ENCODE data around the gene CDH8. TPM values are rescaled to one million over a fixed set of nuclear protein-coding genes. Genes with fewer than 3 reads are reported as not detected.
A peak's percentile ranks its signal among the peaks of the same experiment; 100 is the strongest.

CDH8 gene
- total RNA-seq, 4 donors from 2014 or later, result 0.40 to 3.0 (median 0.86) TPM

- Histone ChIP-seq H3K27me3 (peaks cover 12% of the 10 kb centered on the region), H3K36me3 (no peaks in the 10 kb centered on the region), H3K4me1 (no peaks in the 10 kb centered on the region), H3K27ac (no peak overlapping the region), H3K4me3 (no peak overlapping the region), H3K9me3 (no peaks in the 10 kb centered on the region)
- no peak for ATAC-seq
- 100% methylated on average over 1 of the region's 1 CpG; no CpG with 5 or more reads in 1 of the 2 donors for WGBS, 2 donors (ENCODE audit: low coverage in 1 of 2)
- no peak for TF ChIP-seq POLR2A (IDR thresholded peaks at IDR 0.05)
- no peak for TF ChIP-seq EP300 (IDR thresholded peaks at IDR 0.05)
- no peak for TF ChIP-seq POLR2AphosphoS5 (IDR thresholded peaks at IDR 0.05)
- no peak for TF ChIP-seq CTCF (IDR thresholded peaks at IDR 0.05)
Measured at GRCh38 chr16:62046801-62047200, 10.6 kb upstream of the CDH8 start.

- peaks cover 0 to under 1% (median 0%) of the 10 kb centered on the region in 3 donors for H3K4me1 ChIP-seq
- H3K27me3 ChIP-seq, result peaks cover 30% of the 10 kb centered on the region
- no peak for ATAC-seq
- WGBS, 2 donors (ENCODE audit: low coverage in 1 of 2), result 0 to 7% methylated on average over 2 to 4 of the region's 4 CpGs
- no peak overlapping the region for H3K4me3 ChIP-seq
- TF ChIP-seq POLR2A (IDR thresholded peaks at IDR 0.05), result no peak
- peak in 3 of 4 experiments; percentile 14 to 34 (median 18) for TF ChIP-seq CTCF (IDR thresholded peaks at IDR 0.05)
- no peak for TF ChIP-seq POLR2AphosphoS5 (IDR thresholded peaks at IDR 0.05)
- no peaks in the 10 kb centered on the region for H3K36me3 ChIP-seq
- H3K9me3 ChIP-seq, result no peaks in the 10 kb centered on the region
- H3K27ac ChIP-seq, result no peak overlapping the region
Measured at GRCh38 chr16:62041401-62041800, 5.2 kb upstream of the CDH8 start.

GRCh38 chr16:62038646-62039045 is 2.4 kb upstream of the CDH8 start:
- Histone ChIP-seq H3K9me3 (no peaks in the 10 kb centered on the region), H3K27ac (no peak overlapping the region), H3K36me3 (no peaks in the 10 kb centered on the region), H3K27me3 (peaks cover 51% of the 10 kb centered on the region), H3K4me3 (no peak overlapping the region), H3K4me1 (peaks cover 0 to 23% (median 0%) of the 10 kb centered on the region in 3 donors)
- WGBS, 2 donors (ENCODE audit: low coverage in 1 of 2), result 79 to 87% methylated on average over 3 of the region's 3 CpGs
- TF ChIP-seq CTCF (IDR thresholded peaks at IDR 0.05) (no peak), POLR2A (IDR thresholded peaks at IDR 0.05) (no peak), EP300 (IDR thresholded peaks at IDR 0.05) (no peak), POLR2AphosphoS5 (IDR thresholded peaks at IDR 0.05) (no peak)
- no peak for ATAC-seq

- ATAC-seq, result no peak
- WGBS, 2 donors (ENCODE audit: low coverage in 1 of 2), result 88 to 93% methylated on average over 1 of the region's 1 CpG
- Histone ChIP-seq H3K36me3 (no peaks in the 10 kb centered on the region), H3K4me1 (peaks cover 0 to 23% (median 0%) of the 10 kb centered on the region in 3 donors), H3K27me3 (peaks cover 53% of the 10 kb centered on the region), H3K4me3 (no peak overlapping the region), H3K27ac (no peak overlapping the region), H3K9me3 (no peaks in the 10 kb centered on the region)
- TF ChIP-seq POLR2A (IDR thresholded peaks at IDR 0.05) (no peak), EP300 (IDR thresholded peaks at IDR 0.05) (no peak), CTCF (IDR thresholded peaks at IDR 0.05) (no peak), POLR2AphosphoS5 (IDR thresholded peaks at IDR 0.05) (no peak)
Measured at GRCh38 chr16:62038225-62038624, 2.0 kb upstream of the CDH8 start.

- WGBS, 2 donors (ENCODE audit: low coverage in 1 of 2), result no CpG with 5 or more reads among the region's 15 CpGs
- peaks cover 53% of the 10 kb centered on the region for H3K27me3 ChIP-seq
Measured at GRCh38 chr16:62036802-62037135, 531 bp upstream of the CDH8 start.

More at GRCh38 chr16:62036802-62037135, 531 bp upstream of the CDH8 start:
- peak overlapping the region in 1 of 2 donors; percentile 44 for H3K4me3 ChIP-seq
- ATAC-seq, result no peak
- no peak for TF ChIP-seq POLR2AphosphoS5 (IDR thresholded peaks at IDR 0.05)
- TF ChIP-seq EP300 (IDR thresholded peaks at IDR 0.05), result no peak
- TF ChIP-seq CTCF (IDR thresholded peaks at IDR 0.05), result no peak
- TF ChIP-seq POLR2A (IDR thresholded peaks at IDR 0.05), result no peak
- peaks cover 0 to 23% (median 0%) of the 10 kb centered on the region in 3 donors for H3K4me1 ChIP-seq
- no peaks in the 10 kb centered on the region for H3K9me3 ChIP-seq
- no peak overlapping the region for H3K27ac ChIP-seq
- H3K36me3 ChIP-seq, result no peaks in the 10 kb centered on the region

Measured in gastroesophageal sphincter (tissue), 4 donors.